HepG2 (cell line): ENCODE measurements around the gene HES7. TPM values are rescaled to one million over a fixed set of nuclear protein-coding genes. Genes with fewer than 3 reads are reported as not detected.

Source experiments
- DZIP1 ChIP-seq: sonication (generic); formaldehyde crosslinking; IDR thresholded peaks from 2 replicates; pipeline ENCODE4 v1.5.0; 2020; ENCODE audit warnings: mild to moderate bottlenecking, missing genetic modification reagents
- HMGXB3 ChIP-seq: sonication (generic); formaldehyde crosslinking; IDR thresholded peaks from 2 replicates; pipeline ENCODE4 v1.4.0; 2020; ENCODE audit warnings: missing genetic modification reagents, borderline replicate concordance
- NFYC ChIP-seq: IDR thresholded peaks from 2 replicates; pipeline ENCODE4 v1.6.1; 2016; ENCODE audit warnings: missing genetic modification reagents, missing compliant biosample characterization
- NRL ChIP-seq: sonication (generic); formaldehyde crosslinking; IDR thresholded peaks from 2 replicates; pipeline ENCODE4 v1.5.0; 2020; ENCODE audit warnings: missing genetic modification reagents, mild to moderate bottlenecking, moderate library complexity, borderline replicate concordance
- PAXIP1 ChIP-seq: sonication (generic); formaldehyde crosslinking; conservative IDR thresholded peaks from 2 replicates; pipeline ENCODE4 v1.4.0; 2020; ENCODE audit warnings: mild to moderate bottlenecking, missing genetic modification reagents, moderate library complexity
- RNF219 ChIP-seq: sonication (generic); formaldehyde crosslinking; IDR thresholded peaks from 2 replicates; pipeline ENCODE4 v1.5.0; 2020; ENCODE audit warnings: mild to moderate bottlenecking, missing genetic modification reagents
- ZNF292 ChIP-seq: sonication (generic); formaldehyde crosslinking; IDR thresholded peaks from 2 replicates; pipeline ENCODE4 v1.8.1; 2022; ENCODE audit warnings: mild to moderate bottlenecking, low read depth, missing genetic modification reagents, borderline replicate concordance
- ZNF446 ChIP-seq: sonication (generic); formaldehyde crosslinking; IDR thresholded peaks from 2 replicates; pipeline ENCODE4 v1.5.0; 2020; ENCODE audit warnings: mild to moderate bottlenecking, missing genetic modification reagents
- ZNF552 ChIP-seq: sonication (generic); formaldehyde crosslinking; IDR thresholded peaks from 2 replicates; pipeline ENCODE4 v1.9.0; 2022; ENCODE audit warnings: missing genetic modification reagents, mild to moderate bottlenecking, borderline replicate concordance
- ZNF652 ChIP-seq: IDR thresholded peaks from 2 replicates; pipeline ENCODE4 v1.6.1; 2016; ENCODE audit warnings: low read depth, borderline replicate concordance
- ZNF710 ChIP-seq: sonication (generic); formaldehyde crosslinking; IDR thresholded peaks from 2 replicates; pipeline ENCODE4 v1.5.0; 2020; ENCODE audit warnings: mild to moderate bottlenecking, missing genetic modification reagents, borderline replicate concordance
- polyA plus RNA-seq, 8 experiments: library from polyadenylated mRNA; depleted of rRNA in 3 of 8; stranded (reverse) in 7 of 8; unstranded in 1 of 8; fragments of >200 nt; fragmentation: Illumina TruSeq in 4 of 8; extraction: Trizol in 4 of 8; gene quantifications; 2 replicates each; pipeline versions ENCODE4 v1.2.1 to v1.2.3, GENCODE V29; 2011 to 2016; ENCODE audit warnings: low read depth in 4 of 8, missing spikeins in 1 of 8, mixed read lengths in 1 of 8; ENCODE audit not compliant: insufficient read depth in 1 of 8
- total RNA-seq, 5 experiments: library from RNA; depleted of rRNA; stranded (reverse); fragments of >200 nt; fragmentation: Illumina TruSeq; extraction: Trizol; gene quantifications; 2 replicates each; pipeline ENCODE4 v1.2.3, GENCODE V29; 2016; ENCODE audit warnings: low read depth in 1 of 5

HES7 gene
- total and polyA plus RNA-seq, 2 of the 13 experiments (the other 11 are each of a cell fraction or from before 2014, with no cell fraction given), result not detected

GRCh38 chr17:8173056-8173870, 49.4 kb upstream of the HES7 start (continued):
- TF ChIP-seq HMGXB3 (CRISPR knock-in tag) (peak; percentile 95), PAXIP1 (peak; percentile 73), ZNF552 (CRISPR knock-in tag) (0 out of 2 replicates have a peak, but pooled peaks have one; percentile 26), NFYC (CRISPR knock-in tag) (peak; percentile 65), DZIP1 (no peak), NRL (CRISPR knock-in tag) (no peak), RNF219 (CRISPR knock-in tag) (peak; percentile 50; the same call in 1 of the 2 replicates), ZNF652 (CRISPR knock-in tag) (peak; percentile 77), ZNF446 (CRISPR knock-in tag) (peak; percentile 29; the same call in 1 of the 2 replicates), ZNF292 (no peak), ZNF710 (CRISPR knock-in tag) (peak; percentile 87; the same call in 1 of the 2 replicates)
